G401.6 (cell line): ENCODE data around the gene BCAN.
A peak's percentile ranks its signal among the peaks of the same experiment; 100 is the strongest.

Experiments
- FAIRE-seq: peaks from 2 replicates; lab custom pipeline; 2012; peaks lifted over from hg19 to GRCh38; lab: Jason Lieb, UNC

Gene BCAN

DNA sequence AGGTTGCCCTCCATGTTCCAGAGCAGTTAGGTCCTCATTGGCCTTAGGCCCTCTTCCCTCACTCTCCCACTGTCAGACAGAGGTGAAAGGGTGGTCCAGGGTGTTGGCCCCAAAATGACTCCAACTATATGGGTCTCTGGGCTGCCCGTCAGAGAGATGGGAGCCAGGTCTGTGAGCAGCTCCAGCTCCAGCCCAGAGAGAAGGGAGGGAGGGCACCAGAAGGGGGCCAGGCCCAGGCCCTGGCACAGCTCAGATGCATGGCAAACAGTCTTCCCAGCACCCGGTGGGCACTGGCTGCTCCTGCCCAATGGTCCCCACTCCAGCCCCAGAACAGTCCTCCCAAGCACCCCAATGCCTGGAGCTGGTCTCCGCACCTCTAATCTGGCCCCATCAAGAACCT is 2.2 kb downstream of the BCAN start:
- FAIRE-seq: no peak

DNA sequence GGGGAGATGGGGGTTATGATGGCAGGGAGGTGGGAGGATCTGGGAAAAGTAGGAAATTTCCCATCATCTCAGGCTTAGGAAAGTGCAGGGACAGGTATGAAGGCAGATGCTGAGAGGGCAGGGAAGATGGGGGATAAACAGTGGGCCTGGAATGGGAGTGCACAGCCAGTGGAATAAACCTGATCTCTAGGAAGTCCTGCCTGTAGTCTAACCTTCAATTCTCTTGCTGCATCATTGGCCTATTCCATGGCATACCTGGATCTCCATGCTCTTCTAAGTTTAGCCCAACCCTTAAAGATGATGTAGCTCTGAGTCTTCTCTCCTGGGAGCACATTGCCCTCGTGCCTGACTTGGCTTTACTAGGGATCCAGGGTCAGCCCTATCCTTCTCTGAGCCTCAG is 2.7 kb downstream of the BCAN start:
- FAIRE-seq: no peak

DNA sequence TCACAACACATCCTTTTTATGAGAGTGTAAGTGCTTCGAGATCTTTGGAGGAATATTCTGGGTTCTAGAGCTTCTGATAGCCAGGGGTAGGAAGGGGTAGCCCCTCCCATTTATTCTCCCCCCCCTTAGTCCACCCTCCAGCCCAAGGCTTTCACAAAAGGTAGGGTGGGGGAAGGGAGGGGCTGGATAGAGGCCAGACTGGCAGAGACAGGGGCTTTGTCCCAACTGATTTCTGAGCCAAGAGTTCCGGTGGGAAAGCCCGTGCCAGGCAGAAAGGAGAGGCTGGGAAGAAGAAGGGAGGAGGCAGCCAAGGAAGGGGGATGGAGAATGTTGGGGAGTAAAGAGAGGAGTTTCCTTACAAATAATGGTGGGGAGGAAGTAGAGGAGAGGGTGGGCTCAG is 3.1 kb downstream of the BCAN start:
- no peak for FAIRE-seq

DNA sequence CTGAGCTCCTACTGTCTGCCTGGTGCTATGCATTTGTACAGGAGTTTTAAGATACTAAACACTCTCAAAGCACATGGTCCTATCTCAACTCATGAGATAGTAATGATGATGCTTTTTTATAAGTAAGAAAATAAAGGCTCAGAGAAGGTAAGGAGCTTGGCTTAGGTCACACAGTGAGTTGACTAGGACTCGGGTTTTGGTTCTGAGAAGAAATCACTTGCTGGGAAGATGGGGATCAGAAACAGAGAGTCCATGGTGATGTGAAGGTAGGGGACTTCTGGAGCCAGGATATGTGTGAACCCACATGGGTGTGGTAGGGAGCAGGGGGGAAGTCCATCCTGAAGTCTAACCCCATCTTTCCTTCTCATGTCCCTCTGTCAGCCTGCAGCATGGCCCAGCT is 3.7 kb downstream of the BCAN start:
- FAIRE-seq: no peak

DNA sequence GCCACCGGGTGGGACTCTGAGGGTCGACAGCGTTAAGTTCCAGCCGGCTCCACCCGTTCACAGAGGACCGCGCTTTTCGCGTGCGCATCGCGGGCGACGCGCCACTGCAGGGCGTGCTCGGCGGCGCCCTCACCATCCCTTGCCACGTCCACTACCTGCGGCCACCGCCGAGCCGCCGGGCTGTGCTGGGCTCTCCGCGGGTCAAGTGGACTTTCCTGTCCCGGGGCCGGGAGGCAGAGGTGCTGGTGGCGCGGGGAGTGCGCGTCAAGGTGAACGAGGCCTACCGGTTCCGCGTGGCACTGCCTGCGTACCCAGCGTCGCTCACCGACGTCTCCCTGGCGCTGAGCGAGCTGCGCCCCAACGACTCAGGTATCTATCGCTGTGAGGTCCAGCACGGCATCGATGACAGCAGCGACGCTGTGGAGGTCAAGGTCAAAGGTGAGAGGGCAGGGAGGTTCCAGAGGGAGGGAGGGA is 4.9 kb downstream of the BCAN start:
- no peak for FAIRE-seq

DNA sequence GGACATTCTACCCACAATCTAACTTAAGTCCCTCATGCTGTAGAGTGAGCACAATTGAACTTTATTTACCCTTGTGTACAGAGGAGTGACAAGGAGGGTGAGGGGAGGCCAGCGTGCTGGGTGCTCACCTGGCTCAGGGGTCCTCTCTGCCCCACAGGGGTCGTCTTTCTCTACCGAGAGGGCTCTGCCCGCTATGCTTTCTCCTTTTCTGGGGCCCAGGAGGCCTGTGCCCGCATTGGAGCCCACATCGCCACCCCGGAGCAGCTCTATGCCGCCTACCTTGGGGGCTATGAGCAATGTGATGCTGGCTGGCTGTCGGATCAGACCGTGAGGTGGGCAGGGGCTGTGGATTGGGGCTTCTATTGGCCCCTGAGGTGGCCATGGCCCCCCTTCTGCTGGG is 5.4 kb downstream of the BCAN start:
- no peak for FAIRE-seq

DNA sequence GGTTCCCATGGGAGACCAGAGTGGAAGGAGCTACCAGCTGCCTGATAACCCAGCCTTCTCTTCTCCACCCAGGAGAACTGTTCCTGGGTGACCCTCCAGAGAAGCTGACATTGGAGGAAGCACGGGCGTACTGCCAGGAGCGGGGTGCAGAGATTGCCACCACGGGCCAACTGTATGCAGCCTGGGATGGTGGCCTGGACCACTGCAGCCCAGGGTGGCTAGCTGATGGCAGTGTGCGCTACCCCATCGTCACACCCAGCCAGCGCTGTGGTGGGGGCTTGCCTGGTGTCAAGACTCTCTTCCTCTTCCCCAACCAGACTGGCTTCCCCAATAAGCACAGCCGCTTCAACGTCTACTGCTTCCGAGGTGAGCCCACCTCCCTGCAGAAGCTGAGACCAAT is 6.6 kb downstream of the BCAN start:
- FAIRE-seq: no peak

DNA sequence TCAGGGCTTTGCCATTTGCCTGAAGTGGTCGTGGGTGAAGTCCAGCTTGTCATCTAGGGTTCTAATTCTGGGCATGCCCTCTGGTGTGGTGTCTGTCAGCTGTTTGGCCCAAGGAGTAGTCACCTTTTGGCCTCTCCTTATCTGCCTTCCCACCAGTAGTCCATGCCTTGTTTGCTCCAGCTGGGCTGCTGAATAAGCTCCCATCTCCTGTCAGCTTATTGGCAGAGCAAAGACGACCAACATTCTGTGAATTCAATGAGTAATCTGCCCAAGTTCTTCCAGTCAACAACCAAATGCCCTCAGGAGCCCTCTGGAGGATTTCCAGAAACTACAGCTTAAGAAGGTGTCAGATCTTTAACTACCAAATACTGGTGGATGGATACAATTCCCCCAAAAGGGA is 7.0 kb downstream of the BCAN start:
- FAIRE-seq: no peak

DNA sequence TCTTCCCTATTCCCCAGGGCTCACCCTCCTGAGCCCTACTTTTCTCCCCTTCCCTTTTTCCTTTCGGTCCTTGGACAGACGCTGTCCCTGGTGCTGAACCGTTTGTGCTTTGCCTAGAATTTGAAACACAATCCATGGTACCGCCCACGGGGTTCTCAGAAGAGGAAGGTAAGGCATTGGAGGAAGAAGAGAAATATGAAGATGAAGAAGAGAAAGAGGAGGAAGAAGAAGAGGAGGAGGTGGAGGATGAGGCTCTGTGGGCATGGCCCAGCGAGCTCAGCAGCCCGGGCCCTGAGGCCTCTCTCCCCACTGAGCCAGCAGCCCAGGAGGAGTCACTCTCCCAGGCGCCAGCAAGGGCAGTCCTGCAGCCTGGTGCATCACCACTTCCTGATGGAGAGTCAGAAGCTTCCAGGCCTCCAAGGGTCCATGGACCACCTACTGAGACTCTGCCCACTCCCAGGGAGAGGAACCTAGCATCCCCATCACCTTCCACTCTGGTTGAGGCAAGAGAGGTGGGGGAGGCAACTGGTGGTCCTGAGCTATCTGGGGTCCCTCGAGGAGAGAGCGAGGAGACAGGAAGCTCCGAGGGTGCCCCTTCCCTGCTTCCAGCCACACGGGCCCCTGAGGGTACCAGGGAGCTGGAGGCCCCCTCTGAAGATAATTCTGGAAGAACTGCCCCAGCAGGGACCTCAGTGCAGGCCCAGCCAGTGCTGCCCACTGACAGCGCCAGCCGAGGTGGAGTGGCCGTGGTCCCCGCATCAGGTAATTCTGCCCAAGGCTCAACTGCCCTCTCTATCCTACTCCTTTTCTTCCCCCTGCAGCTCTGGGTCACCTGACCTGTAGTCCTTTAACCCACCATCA is 10.4 kb downstream of the BCAN start:
- FAIRE-seq: no peak

DNA sequence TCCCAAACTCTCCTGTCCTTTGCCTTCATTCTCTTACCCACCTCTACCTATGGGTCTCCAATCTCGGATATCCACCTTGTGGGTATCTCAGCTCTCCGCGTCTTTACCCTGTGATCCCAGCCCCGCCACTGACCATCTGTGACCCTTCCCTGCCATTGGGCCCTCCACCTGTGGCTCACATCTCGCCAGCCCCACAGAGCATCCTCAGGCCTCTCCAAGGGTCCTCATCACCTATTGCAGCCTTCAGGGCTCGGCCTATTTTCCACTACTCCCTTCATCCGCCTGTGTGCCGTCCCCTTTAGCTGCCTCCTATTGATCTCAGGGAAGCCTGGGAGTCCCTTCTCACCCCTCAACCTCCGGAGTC is 11.1 kb downstream of the BCAN start:
- FAIRE-seq: no peak

DNA sequence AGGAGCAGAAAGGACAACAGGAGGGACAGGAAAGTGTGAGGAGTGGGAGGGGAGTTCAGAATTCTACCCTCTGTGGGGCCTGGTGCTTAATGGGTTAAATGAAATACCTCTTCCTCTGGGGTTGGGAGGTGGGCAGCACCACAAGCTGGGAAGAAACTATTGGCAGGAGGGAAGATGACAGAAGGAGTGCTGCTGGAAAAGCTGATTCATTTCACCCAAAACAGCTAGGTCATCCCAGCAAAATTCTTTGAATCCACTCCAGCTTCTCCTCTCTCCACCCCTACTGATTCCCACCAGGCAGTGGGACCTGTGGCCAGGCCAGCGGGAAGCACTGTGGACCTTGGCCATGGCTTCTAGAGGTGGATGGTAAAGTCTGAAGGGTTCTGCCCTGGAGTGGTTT is 12.8 kb downstream of the BCAN start:
- FAIRE-seq: no peak

DNA sequence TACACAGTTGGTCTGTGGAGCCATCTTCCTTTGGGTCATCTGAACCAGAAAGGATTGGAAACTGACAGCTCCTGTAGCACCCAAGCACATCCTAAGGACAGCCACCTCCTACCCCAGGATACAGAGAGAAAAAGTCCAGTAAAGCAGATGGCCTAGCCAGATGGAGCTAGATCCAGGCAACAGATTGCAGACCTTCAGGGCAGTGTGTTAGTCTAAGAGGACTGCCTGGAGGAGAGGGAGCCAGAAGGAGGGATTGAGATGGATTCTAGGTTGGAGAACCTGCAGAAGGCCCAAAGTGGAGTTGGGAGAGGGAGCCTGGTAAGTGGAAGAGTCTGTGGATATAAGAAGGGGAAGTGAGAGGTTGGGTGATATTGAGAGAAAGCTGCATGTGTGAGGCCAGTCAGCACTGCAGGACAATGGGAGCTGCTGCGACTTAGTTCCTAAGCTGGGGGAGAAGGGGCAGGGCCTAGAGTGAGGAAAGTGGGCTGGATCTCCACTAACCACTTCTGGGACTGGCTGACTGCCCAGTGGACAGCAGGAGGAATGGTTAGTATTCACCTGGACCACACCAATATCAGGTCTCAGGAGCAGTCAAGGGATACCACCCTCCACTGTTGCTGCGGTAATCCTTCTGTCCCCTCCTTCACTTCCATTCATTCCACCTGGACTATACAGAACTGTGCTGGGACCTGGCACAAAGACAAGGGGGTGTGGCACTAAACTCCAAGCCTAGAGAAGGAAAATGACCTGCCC is 13.4 kb downstream of the BCAN start:
- FAIRE-seq: no peak

DNA sequence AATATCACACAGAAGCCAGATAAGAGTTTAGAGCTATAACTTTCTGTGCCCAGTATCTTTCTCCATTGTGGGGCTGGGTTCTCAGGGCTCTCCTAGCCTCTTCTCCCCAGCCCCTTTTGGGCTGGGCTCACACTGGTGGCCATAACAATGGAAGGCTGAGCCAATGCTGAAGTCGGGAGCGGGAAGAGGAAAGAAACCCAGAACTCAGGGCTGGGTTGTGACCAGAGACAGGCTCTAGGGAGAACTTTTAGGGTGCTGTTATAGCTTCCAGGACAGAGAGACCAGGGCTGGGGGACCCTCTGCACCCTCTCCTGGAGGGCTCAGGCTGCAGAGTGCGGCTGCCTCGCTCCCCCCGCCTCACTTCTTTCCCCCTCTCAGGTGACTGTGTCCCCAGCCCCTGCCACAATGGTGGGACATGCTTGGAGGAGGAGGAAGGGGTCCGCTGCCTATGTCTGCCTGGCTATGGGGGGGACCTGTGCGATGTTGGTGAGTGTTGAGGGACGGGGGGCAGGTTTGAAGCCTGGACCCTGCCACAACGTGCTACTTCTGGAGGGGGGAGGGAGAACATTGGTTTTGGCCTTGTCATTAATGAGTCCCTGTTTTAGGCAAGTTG is 14.1 kb downstream of the BCAN start:
- FAIRE-seq: no peak

DNA sequence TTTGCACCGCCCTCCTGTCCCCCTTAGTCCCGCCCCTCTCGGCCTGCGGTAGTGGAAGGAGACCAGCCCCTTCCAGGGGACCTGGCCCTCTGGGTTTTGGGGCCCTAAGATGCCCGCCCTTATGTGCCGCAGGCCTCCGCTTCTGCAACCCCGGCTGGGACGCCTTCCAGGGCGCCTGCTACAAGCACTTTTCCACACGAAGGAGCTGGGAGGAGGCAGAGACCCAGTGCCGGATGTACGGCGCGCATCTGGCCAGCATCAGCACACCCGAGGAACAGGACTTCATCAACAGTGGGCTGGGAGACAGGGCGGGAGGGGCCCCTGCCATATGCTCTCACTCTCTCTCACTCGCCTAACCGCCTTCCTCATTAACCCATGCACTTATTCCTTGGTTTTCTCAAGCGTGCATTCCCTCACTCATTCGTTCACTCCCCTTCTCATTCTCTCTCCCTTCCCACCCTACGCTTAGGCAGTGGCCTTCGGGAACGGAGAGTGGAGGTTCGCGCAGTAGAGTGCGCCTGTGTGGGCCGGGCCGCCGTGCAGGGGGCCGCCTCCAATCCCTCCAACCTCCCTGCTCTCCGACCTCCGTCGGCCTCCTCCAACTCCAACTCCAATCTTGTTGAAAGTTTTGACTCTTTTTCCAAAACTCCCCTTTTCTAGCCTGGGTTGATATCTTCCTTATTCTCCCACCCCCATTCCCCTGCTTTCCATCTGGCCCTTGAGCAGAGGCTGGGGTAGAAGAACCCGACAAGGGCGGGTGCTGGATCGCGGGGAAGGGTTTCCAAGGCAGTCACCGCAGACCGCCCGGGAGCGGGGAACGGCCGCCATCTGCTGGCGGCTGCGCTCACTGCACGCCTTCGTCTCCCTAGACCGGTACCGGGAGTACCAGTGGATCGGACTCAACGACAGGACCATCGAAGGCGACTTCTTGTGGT is 15.2 kb downstream of the BCAN start:
- FAIRE-seq: no peak

DNA sequence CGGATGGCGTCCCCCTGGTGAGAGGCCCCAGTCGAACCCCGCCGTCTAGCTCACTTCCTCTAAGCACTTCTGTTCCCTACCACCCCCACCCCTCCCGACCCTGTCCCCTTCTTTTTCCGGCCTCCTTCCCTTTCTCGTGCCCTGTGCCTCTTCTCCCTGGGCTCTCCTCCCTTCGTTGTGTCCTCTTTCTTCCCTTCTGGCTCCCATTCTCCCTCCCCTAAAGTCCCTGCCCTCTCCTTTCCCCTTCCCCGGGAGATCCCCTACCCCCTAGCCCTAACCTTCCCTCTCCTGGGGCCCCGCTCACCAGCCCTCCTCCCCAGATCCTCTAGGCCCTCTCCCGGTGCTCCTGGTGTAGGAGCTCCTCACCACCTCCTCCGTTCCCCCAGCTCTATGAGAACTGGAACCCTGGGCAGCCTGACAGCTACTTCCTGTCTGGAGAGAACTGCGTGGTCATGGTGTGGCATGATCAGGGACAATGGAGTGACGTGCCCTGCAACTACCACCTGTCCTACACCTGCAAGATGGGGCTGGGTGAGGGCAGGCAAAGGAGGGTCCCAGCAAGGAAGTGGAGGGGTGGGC is 15.9 kb downstream of the BCAN start:
- FAIRE-seq: no peak

DNA sequence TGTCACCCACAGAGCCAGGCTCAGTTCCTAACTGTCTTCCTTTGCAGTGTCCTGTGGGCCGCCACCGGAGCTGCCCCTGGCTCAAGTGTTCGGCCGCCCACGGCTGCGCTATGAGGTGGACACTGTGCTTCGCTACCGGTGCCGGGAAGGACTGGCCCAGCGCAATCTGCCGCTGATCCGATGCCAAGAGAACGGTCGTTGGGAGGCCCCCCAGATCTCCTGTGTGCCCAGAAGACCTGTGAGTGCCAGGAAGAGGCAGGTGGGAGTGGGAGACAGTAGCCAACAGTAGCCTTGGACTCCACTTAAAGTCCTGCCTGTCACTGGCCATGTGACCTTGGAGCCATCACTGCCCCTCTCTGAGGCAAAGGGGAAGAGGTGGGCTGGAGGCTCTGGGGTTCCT is 16.6 kb downstream of the BCAN start:
- no peak for FAIRE-seq

DNA sequence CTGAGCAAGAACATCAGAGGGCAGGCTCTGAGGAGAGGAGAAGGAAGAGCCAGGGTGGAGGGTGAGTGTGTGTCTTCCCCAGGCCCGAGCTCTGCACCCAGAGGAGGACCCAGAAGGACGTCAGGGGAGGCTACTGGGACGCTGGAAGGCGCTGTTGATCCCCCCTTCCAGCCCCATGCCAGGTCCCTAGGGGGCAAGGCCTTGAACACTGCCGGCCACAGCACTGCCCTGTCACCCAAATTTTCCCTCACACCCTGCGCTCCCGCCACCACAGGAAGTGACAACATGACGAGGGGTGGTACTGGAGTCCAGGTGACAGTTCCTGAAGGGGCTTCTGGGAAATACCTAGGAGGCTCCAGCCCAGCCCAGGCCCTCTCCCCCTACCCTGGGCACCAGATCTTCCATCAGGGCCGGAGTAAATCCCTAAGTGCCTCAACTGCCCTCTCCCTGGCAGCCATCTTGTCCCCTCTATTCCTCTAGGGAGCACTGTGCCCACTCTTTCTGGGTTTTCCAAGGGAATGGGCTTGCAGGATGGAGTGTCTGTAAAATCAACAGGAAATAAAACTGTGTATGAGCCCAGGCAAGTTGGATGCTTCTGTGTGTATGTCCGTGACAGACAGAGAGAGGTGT is 17.1 kb downstream of the BCAN start:
- no peak for FAIRE-seq

DNA sequence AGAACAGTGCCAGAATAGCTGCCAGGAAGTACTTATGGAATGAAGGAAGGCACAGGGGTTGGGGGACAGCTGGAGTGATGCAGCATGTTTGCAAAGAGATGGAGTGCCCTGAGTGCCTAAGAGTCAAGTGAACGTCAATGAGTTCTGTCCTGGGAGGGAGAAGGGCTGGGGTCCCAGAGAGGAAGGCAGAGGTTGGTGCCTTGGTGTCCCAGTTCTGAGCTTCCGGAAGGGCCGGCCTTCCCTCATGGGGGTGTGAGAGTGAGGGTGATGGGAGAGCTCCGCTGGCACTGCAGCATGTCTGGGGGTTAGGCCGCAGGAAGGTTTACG is 17.7 kb downstream of the BCAN start:
- FAIRE-seq: no peak

DNA sequence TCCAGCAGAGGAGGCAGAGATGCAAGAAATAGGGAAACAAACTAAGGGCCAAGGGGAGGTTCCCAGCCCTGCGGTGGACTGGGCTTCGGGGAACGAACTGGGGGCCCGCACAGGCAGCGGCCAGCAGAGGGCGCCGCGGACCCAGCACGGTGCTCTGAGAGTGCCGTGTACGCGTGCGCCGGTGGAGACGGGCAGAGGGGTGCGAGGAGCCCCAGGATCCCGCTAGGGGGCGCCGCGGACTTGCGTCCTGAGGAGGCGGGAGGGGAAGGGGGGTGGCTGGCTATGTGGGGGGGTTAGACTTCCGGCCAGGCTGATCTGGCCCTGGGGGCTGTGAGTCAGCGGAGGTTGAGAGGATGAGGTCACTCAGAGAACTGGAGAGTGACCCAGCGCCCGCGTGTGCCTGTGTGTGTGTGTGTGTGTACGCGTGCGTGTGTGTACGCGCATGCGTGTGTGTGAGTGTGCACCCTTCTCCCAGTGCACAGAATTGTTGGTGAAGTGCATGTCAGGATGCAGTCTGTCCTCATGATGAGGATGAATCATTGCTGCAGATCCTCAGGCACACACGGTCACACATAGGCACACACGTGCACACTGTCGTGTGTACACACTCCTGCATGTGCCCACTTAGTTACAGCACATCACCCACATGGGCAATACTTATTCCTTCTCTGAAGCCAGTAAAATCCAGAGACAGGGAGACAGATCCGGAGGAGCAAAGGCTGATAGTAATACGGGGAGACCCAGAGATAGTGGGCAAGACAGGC is 18.3 kb downstream of the BCAN start:
- FAIRE-seq: peak; percentile 76

DNA sequence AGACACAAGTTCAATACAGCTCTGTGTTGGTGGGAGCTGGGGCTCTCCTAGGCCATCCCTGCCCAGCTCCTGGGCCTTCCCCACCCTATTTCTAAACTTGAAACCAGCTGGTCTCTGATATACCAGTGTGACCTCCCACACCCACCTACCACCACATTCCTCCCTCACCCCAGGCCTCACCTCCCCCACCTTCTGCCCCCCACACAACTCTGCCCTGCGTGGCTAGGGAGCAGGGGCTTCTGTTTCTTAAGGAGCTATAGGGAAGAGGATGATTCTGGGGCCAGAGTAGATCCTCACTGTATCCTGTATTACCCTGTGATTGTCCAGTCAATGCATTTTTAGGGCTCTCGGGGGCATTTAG is 18.8 kb downstream of the BCAN start:
- FAIRE-seq: no peak
